Hematopoietic multipotent progenitor cell treated with erythropoietin and hydrocortisone succinate and interleukin-3 and kit ligand, for 6 days (in vitro differentiated cells): ENCODE data around the gene BCL2.

ENCODE experiments used
- DNase-seq: peaks from one replicate; pipeline ENCODE4 v3.0.0-alpha.2; 2015

The BCL2 gene

GRCh38 chr18:63135101-63135500 lies 184.5 kb downstream of the BCL2 start:
- DNase-seq: no peak

GRCh38 chr18:63132819-63133200 lies 186.8 kb downstream of the BCL2 start:
- DNase-seq: no peak

GRCh38 chr18:63131959-63132818 lies 187.4 kb downstream of the BCL2 start:
- DNase-seq: no peak

- peak; percentile 86 for DNase-seq
These were observed 188.2 kb downstream of the BCL2 start for GRCh38 chr18:63131106-63131958.

GRCh38 chr18:63130176-63130575 lies 189.4 kb downstream of the BCL2 start:
- DNase-seq: no peak

GRCh38 chr18:63128237-63128974 lies 191.2 kb downstream of the BCL2 start:
- no peak for DNase-seq

- no peak for DNase-seq
These were observed 193.2 kb downstream of the BCL2 start for GRCh38 chr18:63126134-63127069.

GRCh38 chr18:63120620-63121019 lies 198.9 kb downstream of the BCL2 start:
- no peak for DNase-seq

GRCh38 chr18:63119647-63120046 lies 199.9 kb downstream of the BCL2 start:
- no peak for DNase-seq

- DNase-seq: no peak
These were observed 205.5 kb downstream of the BCL2 start for GRCh38 chr18:63113899-63114565.

- no peak for DNase-seq
These were observed 206.9 kb downstream of the BCL2 start for GRCh38 chr18:63112706-63113105.

- peak; percentile 80 for DNase-seq
These were observed 207.7 kb downstream of the BCL2 start for GRCh38 chr18:63111671-63112402.

GRCh38 chr18:63109802-63110201 lies 209.8 kb downstream of the BCL2 start:
- no peak for DNase-seq

GRCh38 chr18:63109022-63109421 lies 210.5 kb downstream of the BCL2 start:
- DNase-seq: no peak

- DNase-seq: no peak
These were observed 211.6 kb downstream of the BCL2 start for GRCh38 chr18:63107931-63108330.

- DNase-seq: no peak
These were observed 212.3 kb downstream of the BCL2 start for GRCh38 chr18:63107171-63107845.

- DNase-seq: no peak
These were observed 212.8 kb downstream of the BCL2 start for GRCh38 chr18:63106727-63107126.

- DNase-seq: no peak
These were observed 213.8 kb downstream of the BCL2 start for GRCh38 chr18:63105636-63106316.

- DNase-seq: no peak
These were observed 214.7 kb downstream of the BCL2 start for GRCh38 chr18:63104868-63105267.
